Tibial nerve (tissue), 4 donors: Measurements from ENCODE around the gene NCF2.

Source experiments
- EP300 ChIP-seq, 2 donors: sonication (generic); formaldehyde crosslinking; IDR thresholded peaks; one replicate each; pipeline ENCODE4 v1.6.1; 2017; ENCODE audit warnings: antibody characterized with exemption in 2 of 2, mild to moderate bottlenecking in 1 of 2
- POLR2A ChIP-seq, 2 donors: fragments of 450-650 bp; IDR thresholded peaks; one replicate each; pipeline ENCODE4 v1.6.1; 2017; ENCODE audit warnings: antibody characterized with exemption in 2 of 2, mild to moderate bottlenecking in 2 of 2, moderate library complexity in 2 of 2
- TF ChIP-seq, protein P1 (sequence below), 5 experiments: fragments of 200-600 bp in 3 of 5; fragments of 450-650 bp in 2 of 5; sonication (generic) in 3 of 5; IDR thresholded peaks; one replicate each; pipeline ENCODE4 v1.5.1; 2016 to 2019; ENCODE audit warnings: antibody characterized with exemption in 5 of 5, mild to moderate bottlenecking in 3 of 5, moderate library complexity in 2 of 5

DNA sequence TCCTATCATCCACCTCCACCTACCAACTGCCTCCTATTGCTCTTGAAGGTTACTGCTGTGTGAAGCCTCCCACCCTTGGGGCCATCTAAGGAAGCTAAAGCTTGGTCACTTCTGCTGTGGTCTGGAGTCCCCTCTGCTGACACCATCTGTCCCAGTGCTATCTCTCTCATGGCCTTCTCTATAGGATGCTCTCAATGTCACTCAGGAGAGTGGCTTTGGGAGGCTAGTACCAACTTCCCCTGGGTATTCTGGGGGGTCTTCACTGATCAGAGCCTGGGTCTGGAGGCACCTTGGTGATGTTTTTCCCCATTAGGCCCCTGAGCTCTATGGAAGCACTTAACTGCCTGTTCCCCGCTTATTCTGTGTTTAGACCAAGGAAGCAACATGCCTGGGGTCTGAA, 12.3 kb upstream of the NCF2 start:
- TF ChIP-seq, protein P1, sequence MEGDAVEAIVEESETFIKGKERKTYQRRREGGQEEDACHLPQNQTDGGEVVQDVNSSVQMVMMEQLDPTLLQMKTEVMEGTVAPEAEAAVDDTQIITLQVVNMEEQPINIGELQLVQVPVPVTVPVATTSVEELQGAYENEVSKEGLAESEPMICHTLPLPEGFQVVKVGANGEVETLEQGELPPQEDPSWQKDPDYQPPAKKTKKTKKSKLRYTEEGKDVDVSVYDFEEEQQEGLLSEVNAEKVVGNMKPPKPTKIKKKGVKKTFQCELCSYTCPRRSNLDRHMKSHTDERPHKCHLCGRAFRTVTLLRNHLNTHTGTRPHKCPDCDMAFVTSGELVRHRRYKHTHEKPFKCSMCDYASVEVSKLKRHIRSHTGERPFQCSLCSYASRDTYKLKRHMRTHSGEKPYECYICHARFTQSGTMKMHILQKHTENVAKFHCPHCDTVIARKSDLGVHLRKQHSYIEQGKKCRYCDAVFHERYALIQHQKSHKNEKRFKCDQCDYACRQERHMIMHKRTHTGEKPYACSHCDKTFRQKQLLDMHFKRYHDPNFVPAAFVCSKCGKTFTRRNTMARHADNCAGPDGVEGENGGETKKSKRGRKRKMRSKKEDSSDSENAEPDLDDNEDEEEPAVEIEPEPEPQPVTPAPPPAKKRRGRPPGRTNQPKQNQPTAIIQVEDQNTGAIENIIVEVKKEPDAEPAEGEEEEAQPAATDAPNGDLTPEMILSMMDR (IDR thresholded peaks at IDR 0.05) = no peak
- TF ChIP-seq POLR2A (IDR thresholded peaks at IDR 0.05) (no peak), EP300 (IDR thresholded peaks at IDR 0.05) (no peak)
